HK-2 (cell line): ENCODE measurements around the gene RCHY1.
"Not testable (repeated sequence)": the region's sequence is repeated elsewhere in the genome, so short reads cannot be mapped to it uniquely, and the experiment has no call there.

ENCODE experiments used
- DNase-seq: peaks from one replicate; pipeline ENCODE4 v3.0.0-alpha.2; 2018; ENCODE audit not compliant: unreplicated experiment

The RCHY1 gene

GRCh38 chr4:75516144-75516543 is 1.9 kb upstream of the RCHY1 start:
- no peak for DNase-seq

GRCh38 chr4:75514949-75515612 is 878 bp upstream of the RCHY1 start:
- no peak for DNase-seq

- no peak for DNase-seq
These were observed 575 bp downstream of the RCHY1 start for GRCh38 chr4:75513526-75514130.

- peak; percentile 35 for DNase-seq
These were observed 1.6 kb downstream of the RCHY1 start for GRCh38 chr4:75512386-75513211.

- DNase-seq, result no peak
These were observed 2.4 kb downstream of the RCHY1 start for GRCh38 chr4:75511841-75512240.

GRCh38 chr4:75509592-75509991 is 4.6 kb downstream of the RCHY1 start:
- not testable (repeated sequence) for DNase-seq

GRCh38 chr4:75505630-75506029 is 8.6 kb downstream of the RCHY1 start:
- no peak for DNase-seq

- no peak for DNase-seq
These were observed 11.5 kb downstream of the RCHY1 start for GRCh38 chr4:75502671-75503070.

GRCh38 chr4:75499900-75500299 is 14.3 kb downstream of the RCHY1 start:
- DNase-seq, result no peak

GRCh38 chr4:75498041-75498440 is 16.2 kb downstream of the RCHY1 start:
- no peak for DNase-seq

GRCh38 chr4:75497133-75497532 is 17.1 kb downstream of the RCHY1 start:
- no peak for DNase-seq

- no peak for DNase-seq
These were observed 17.8 kb downstream of the RCHY1 start for GRCh38 chr4:75496406-75496805.

- DNase-seq, result no peak
These were observed 18.7 kb downstream of the RCHY1 start for GRCh38 chr4:75495476-75495875.

GRCh38 chr4:75494563-75494962 is 19.6 kb downstream of the RCHY1 start:
- DNase-seq, result no peak

- DNase-seq, result no peak
These were observed 24.0 kb downstream of the RCHY1 start for GRCh38 chr4:75490155-75490554.

- no peak for DNase-seq
These were observed 30.0 kb downstream of the RCHY1 start for GRCh38 chr4:75484190-75484589.

- no peak for DNase-seq
These were observed 37.0 kb downstream of the RCHY1 start for GRCh38 chr4:75477201-75477600.

GRCh38 chr4:75470738-75471137 is 43.5 kb downstream of the RCHY1 start:
- no peak for DNase-seq

GRCh38 chr4:75469896-75470295 is 44.3 kb downstream of the RCHY1 start:
- no peak for DNase-seq

GRCh38 chr4:75457365-75457764 is 56.8 kb downstream of the RCHY1 start:
- no peak for DNase-seq

- no peak for DNase-seq
These were observed 80.1 kb downstream of the RCHY1 start for GRCh38 chr4:75434105-75434504.

- peak; percentile 8 for DNase-seq
These were observed 81.5 kb downstream of the RCHY1 start for GRCh38 chr4:75432683-75433082.

GRCh38 chr4:75429208-75429607 is 85.0 kb downstream of the RCHY1 start:
- DNase-seq, result no peak
